HEK293T (cell line): ENCODE results near the gene SLC17A1.

ENCODE experiments used
- ARNT ChIP-seq: fragments of 450-650 bp; IDR thresholded peaks from 2 replicates; pipeline ENCODE4 v1.6.1; 2017; ENCODE audit warnings: mild to moderate bottlenecking
- BHLHE40 ChIP-seq: fragments of 450-650 bp; IDR thresholded peaks from 2 replicates; pipeline ENCODE4 v1.6.1; 2016; ENCODE audit warnings: mild to moderate bottlenecking, moderate library complexity, borderline replicate concordance
- CTBP1 ChIP-seq: fragments of 450-650 bp; IDR thresholded peaks from 2 replicates; pipeline ENCODE4 v1.6.1; 2016; ENCODE audit warnings: borderline replicate concordance
- FOXA1 ChIP-seq: fragments of 450-650 bp; IDR thresholded peaks from 2 replicates; pipeline ENCODE4 v1.6.1; 2016; ENCODE audit warnings: mild to moderate bottlenecking
- FOXK2 ChIP-seq: fragments of 450-650 bp; IDR thresholded peaks from 2 replicates; pipeline ENCODE4 v1.6.1; 2016; ENCODE audit warnings: mild to moderate bottlenecking
- FOXM1 ChIP-seq: fragments of 450-650 bp; IDR thresholded peaks from 2 replicates; pipeline ENCODE4 v1.6.1; 2017; ENCODE audit warnings: mild to moderate bottlenecking, borderline replicate concordance
- L3MBTL2 ChIP-seq: fragments of 450-650 bp; conservative IDR thresholded peaks from 2 replicates; pipeline ENCODE4 v1.6.1; 2016; ENCODE audit warnings: mild to moderate bottlenecking
- LEF1 ChIP-seq: fragments of 450-650 bp; IDR thresholded peaks from 2 replicates; pipeline ENCODE4 v1.6.1; 2017; ENCODE audit warnings: mild to moderate bottlenecking, borderline replicate concordance
- NFRKB ChIP-seq: fragments of 450-650 bp; IDR thresholded peaks from 2 replicates; pipeline ENCODE4 v1.6.1; 2016; ENCODE audit warnings: mild to moderate bottlenecking, moderate library complexity
- PKNOX1 ChIP-seq: fragments of 450-650 bp; IDR thresholded peaks from 2 replicates; pipeline ENCODE4 v1.6.1; 2016
- SP1 ChIP-seq: fragments of 450-650 bp; IDR thresholded peaks from 2 replicates; pipeline ENCODE4 v1.6.1; 2017
- SUZ12 ChIP-seq: fragments of 450-650 bp; IDR thresholded peaks from 2 replicates; pipeline ENCODE4 v1.6.1; 2016; ENCODE audit warnings: mild to moderate bottlenecking
- ZNF384 ChIP-seq: fragments of 450-650 bp; IDR thresholded peaks from 2 replicates; pipeline ENCODE4 v1.6.1; 2016

- TF ChIP-seq SP1 (no peak), CTBP1 (no peak), ARNT (no peak), FOXK2 (no peak), ZNF384 (no peak), FOXM1 (no peak), SUZ12 (no peak), PKNOX1 (no peak), FOXA1 (no peak), LEF1 (no peak), NFRKB (no peak), BHLHE40 (no peak), L3MBTL2 (no peak)
These were observed 43.1 kb upstream of the SLC17A1 start for GRCh38 chr6:25874822-25875562.
